Caco-2 (cell line): ENCODE results near the gene ECM2. TPM values are rescaled to one million over a fixed set of nuclear protein-coding genes. Genes with fewer than 3 reads are reported as not detected.
A peak's percentile ranks its signal among the peaks of the same experiment; 100 is the strongest.

Experiments
- BruUV-seq: library from RNA; stranded (reverse); fragments of 400-500 nt; replicated peaks from 2 replicates; lab custom pipeline; 2021; lab: Mats Ljungman, UMichigan
- CTCF ChIA-PET: fragments of 300-600 bp; sonication (Branson Sonifier 250); formaldehyde crosslinking; loops from one replicate; lab custom pipeline; 2022; ENCODE audit warnings: antibody characterized with exemption; lab: Charles Lee
- POLR2A ChIA-PET: fragments of 300-600 bp; sonication (Branson Sonifier 250); formaldehyde crosslinking; loops from one replicate; lab custom pipeline; 2022; ENCODE audit warnings: antibody characterized with exemption; lab: Charles Lee
- DNase-seq, 2 experiments: peaks; one replicate each; pipeline versions ENCODE4 v3.0.0 to v3.0.0-alpha.2; 2020 to 2022
- H3K27me3 ChIP-seq: replicated peaks from 2 replicates; pipeline ENCODE4 v1.6.0; 2011; ENCODE audit warnings: low read length; ENCODE audit not compliant: control insufficient read depth, insufficient read depth
- H3K36me3 ChIP-seq: 2 replicates; pipeline ENCODE4 v1.5.1; 2011; ENCODE audit warnings: low read length; ENCODE audit not compliant: control insufficient read depth, insufficient read depth
- H3K4me1 ChIP-seq: fragments of 250-450 bp; sonication (Bioruptor Pico); 2 replicates; pipeline ENCODE4 v1.5.1; 2020; ENCODE audit warnings: mild to moderate bottlenecking
- H3K4me3 ChIP-seq: 2 replicates; pipeline ENCODE4 v1.5.1; 2011; ENCODE audit warnings: low read depth, mild to moderate bottlenecking, control low read depth, low read length
- H3K9me3 ChIP-seq: fragments of 250-450 bp; sonication (Bioruptor Pico); 2 replicates; pipeline ENCODE4 v1.5.1; 2020; ENCODE audit warnings: mild to moderate bottlenecking, moderate library complexity
- H3K27ac Mint-ChIP-seq: one replicate; pipeline ENCODE4 v1.8.0; 2022; ENCODE audit warnings: mixed read lengths; ENCODE audit not compliant: unreplicated experiment
- H3K27me3 Mint-ChIP-seq: one replicate; pipeline ENCODE4 v1.8.0; 2022; ENCODE audit warnings: mixed read lengths; ENCODE audit not compliant: insufficient read depth, unreplicated experiment
- H3K36me3 Mint-ChIP-seq: one replicate; pipeline ENCODE4 v1.8.0; 2022; ENCODE audit warnings: mild to moderate bottlenecking, mixed read lengths; ENCODE audit not compliant: insufficient read depth, unreplicated experiment
- H3K4me1 Mint-ChIP-seq: one replicate; pipeline ENCODE4 v1.8.0; 2022; ENCODE audit warnings: low read depth, mixed read lengths; ENCODE audit not compliant: unreplicated experiment
- H3K4me3 Mint-ChIP-seq: one replicate; pipeline ENCODE4 v1.8.0; 2022; ENCODE audit warnings: mild to moderate bottlenecking, moderate library complexity, mixed read lengths; ENCODE audit not compliant: unreplicated experiment
- H3K9me3 Mint-ChIP-seq: one replicate; pipeline ENCODE4 v1.8.0; 2022; ENCODE audit warnings: mixed read lengths; ENCODE audit not compliant: unreplicated experiment
- intact Hi-C: fragments of 100-400 bp; cut with micrococcal nuclease; formaldehyde crosslinking; loops from one replicate; pipeline ENCODE4 v1.10.0; 2022; ENCODE audit not compliant: unreplicated experiment
- total RNA-seq: library from RNA; stranded (reverse); gene quantifications from 2 replicates; pipeline ENCODE4 v1.2.3, GENCODE V29; 2022
- TF ChIP-seq, protein P1 (sequence below), 2 experiments: fragments of 200-600 bp in 1 of 2; IDR thresholded peaks; 1 replicate in 1 of 2; 2 replicates in 1 of 2; pipeline versions ENCODE4 v1.5.1 to v1.8.0; 2011 to 2022; ENCODE audit warnings: antibody characterized with exemption in 1 of 2, control low read depth in 1 of 2, inconsistent platforms in 1 of 2, low read depth in 1 of 2, low read length in 1 of 2, mild to moderate bottlenecking in 1 of 2, moderate library complexity in 1 of 2; ENCODE audit not compliant: insufficient read depth in 1 of 2, severe bottlenecking in 1 of 2, unreplicated experiment in 1 of 2

Gene ECM2
- total RNA-seq, 1 experiment from 2014 or later: not detected

- Histone ChIP-seq H3K4me3 (no peak overlapping the region), H3K9me3 (no peaks in the 10 kb centered on the region), H3K4me1 (peaks cover 19% of the 10 kb centered on the region), H3K27me3 (no peaks in the 10 kb centered on the region), H3K36me3 (no peaks in the 10 kb centered on the region)
- H3K4me1 Mint-ChIP-seq: peaks cover 9% of the 10 kb centered on the region
- TF ChIP-seq, protein P1, sequence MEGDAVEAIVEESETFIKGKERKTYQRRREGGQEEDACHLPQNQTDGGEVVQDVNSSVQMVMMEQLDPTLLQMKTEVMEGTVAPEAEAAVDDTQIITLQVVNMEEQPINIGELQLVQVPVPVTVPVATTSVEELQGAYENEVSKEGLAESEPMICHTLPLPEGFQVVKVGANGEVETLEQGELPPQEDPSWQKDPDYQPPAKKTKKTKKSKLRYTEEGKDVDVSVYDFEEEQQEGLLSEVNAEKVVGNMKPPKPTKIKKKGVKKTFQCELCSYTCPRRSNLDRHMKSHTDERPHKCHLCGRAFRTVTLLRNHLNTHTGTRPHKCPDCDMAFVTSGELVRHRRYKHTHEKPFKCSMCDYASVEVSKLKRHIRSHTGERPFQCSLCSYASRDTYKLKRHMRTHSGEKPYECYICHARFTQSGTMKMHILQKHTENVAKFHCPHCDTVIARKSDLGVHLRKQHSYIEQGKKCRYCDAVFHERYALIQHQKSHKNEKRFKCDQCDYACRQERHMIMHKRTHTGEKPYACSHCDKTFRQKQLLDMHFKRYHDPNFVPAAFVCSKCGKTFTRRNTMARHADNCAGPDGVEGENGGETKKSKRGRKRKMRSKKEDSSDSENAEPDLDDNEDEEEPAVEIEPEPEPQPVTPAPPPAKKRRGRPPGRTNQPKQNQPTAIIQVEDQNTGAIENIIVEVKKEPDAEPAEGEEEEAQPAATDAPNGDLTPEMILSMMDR (IDR thresholded peaks at IDR 0.05; ENCODE audit: insufficient read depth in 1 of 2, low read depth in 1 of 2, low read length in 1 of 2, severe bottlenecking in 1 of 2, unreplicated experiment in 1 of 2): no peak
- intact Hi-C loops: no loop called here
- no peaks in the 10 kb centered on the region for H3K36me3 Mint-ChIP-seq
- no peak overlapping the region for H3K27ac Mint-ChIP-seq
- CTCF ChIA-PET: no interaction called here
- H3K27me3 Mint-ChIP-seq: no peaks in the 10 kb centered on the region
- POLR2A ChIA-PET: no interaction called here
- H3K4me3 Mint-ChIP-seq: no peak overlapping the region
- no TSS peak for BruUV-seq
- no peaks in the 10 kb centered on the region for H3K9me3 Mint-ChIP-seq
- DNase-seq: peak; percentile 34 to 42
These were observed 68.7 kb downstream of the ECM2 start for GRCh38 chr9:92467041-92467440.

GRCh38 chr9:92463984-92464383 lies 71.8 kb downstream of the ECM2 start:
- BruUV-seq: no TSS peak
- Histone ChIP-seq H3K4me1 (peaks cover 19% of the 10 kb centered on the region), H3K9me3 (no peaks in the 10 kb centered on the region), H3K36me3 (no peaks in the 10 kb centered on the region), H3K4me3 (no peak overlapping the region), H3K27me3 (no peaks in the 10 kb centered on the region)
- ChIA-PET POLR2A (no interaction called here), CTCF (no interaction called here)
- Mint-ChIP-seq H3K9me3 (no peaks in the 10 kb centered on the region), H3K27ac (no peak overlapping the region), H3K27me3 (no peaks in the 10 kb centered on the region), H3K36me3 (no peaks in the 10 kb centered on the region), H3K4me3 (no peak overlapping the region), H3K4me1 (peaks cover 9% of the 10 kb centered on the region)
- no peak for DNase-seq
- intact Hi-C loops: no loop called here
- TF ChIP-seq, protein P1 (IDR thresholded peaks at IDR 0.05; ENCODE audit: insufficient read depth in 1 of 2, low read depth in 1 of 2, low read length in 1 of 2, severe bottlenecking in 1 of 2, unreplicated experiment in 1 of 2): no peak

DNA sequence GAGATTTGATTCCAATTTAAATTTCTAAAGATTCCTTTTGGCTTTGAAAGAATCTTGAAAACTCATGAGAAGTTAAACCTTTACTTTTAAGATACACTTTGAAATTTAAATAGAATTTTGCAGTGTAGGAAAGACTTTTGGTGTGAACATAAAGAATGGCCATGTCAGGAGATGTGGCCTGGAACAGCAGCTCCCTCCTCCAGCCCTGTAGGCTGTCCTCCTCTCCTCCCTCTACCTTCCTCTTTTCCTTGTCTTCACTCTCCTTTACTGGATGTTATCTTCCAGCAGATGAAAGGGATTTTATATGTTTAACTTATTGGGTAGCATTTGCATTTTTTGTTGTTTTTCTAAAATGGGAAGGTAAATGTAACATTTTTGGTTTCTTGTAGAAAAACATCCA lies 72.4 kb downstream of the ECM2 start:
- H3K9me3 Mint-ChIP-seq: no peaks in the 10 kb centered on the region
- no peak overlapping the region for H3K4me3 ChIP-seq
- H3K4me3 Mint-ChIP-seq: no peak overlapping the region
- ChIA-PET POLR2A (no interaction called here), CTCF (no interaction called here)
- no peaks in the 10 kb centered on the region for H3K27me3 Mint-ChIP-seq
- no TSS peak for BruUV-seq
- H3K36me3 ChIP-seq: no peaks in the 10 kb centered on the region
- peaks cover 19% of the 10 kb centered on the region for H3K4me1 ChIP-seq
- no peaks in the 10 kb centered on the region for H3K36me3 Mint-ChIP-seq
- TF ChIP-seq, protein P1 (IDR thresholded peaks at IDR 0.05; ENCODE audit: insufficient read depth in 1 of 2, low read depth in 1 of 2, low read length in 1 of 2, severe bottlenecking in 1 of 2, unreplicated experiment in 1 of 2): no peak
- H3K9me3 ChIP-seq: no peaks in the 10 kb centered on the region
- no peaks in the 10 kb centered on the region for H3K27me3 ChIP-seq
- no peak for DNase-seq
- intact Hi-C loops: no loop called here
- H3K4me1 Mint-ChIP-seq: peaks cover 9% of the 10 kb centered on the region
- no peak overlapping the region for H3K27ac Mint-ChIP-seq
